Endothelial cell of umbilical vein (primary cell): ENCODE results near the gene THSD7B. TPM values are rescaled to one million over a fixed set of nuclear protein-coding genes. Genes with fewer than 3 reads are reported as not detected.
A peak's percentile ranks its signal among the peaks of the same experiment; 100 is the strongest.

ENCODE experiments used
- BruUV-seq: library from RNA; stranded (reverse); fragments of 400-500 nt; replicated peaks from 2 replicates; lab custom pipeline; 2021; lab: Mats Ljungman, UMichigan
- CTCF ChIA-PET: fragments of 300-600, 350-600 bp; sonication (Branson Sonifier 250); formaldehyde crosslinking; loops from one replicate; lab custom pipeline; 2021; ENCODE audit warnings: antibody characterized with exemption, inconsistent platforms; lab: Charles Lee
- POLR2A ChIA-PET: fragments of 300-600, 350-600 bp; sonication (Branson Sonifier 250); formaldehyde crosslinking; loops from one replicate; lab custom pipeline; 2021; ENCODE audit warnings: antibody characterized with exemption, inconsistent platforms; lab: Charles Lee
- DNase-seq: peaks from one replicate; pipeline ENCODE4 v3.0.0-alpha.2; 2011; ENCODE audit warnings: low read depth, low spot score
- FAIRE-seq: peaks from 2 replicates; lab custom pipeline; 2011; peaks lifted over from hg19 to GRCh38; lab: Jason Lieb, UNC
- H2AFZ ChIP-seq: 2 replicates; pipeline ENCODE4 v1.6.0; 2012; ENCODE audit warnings: low read depth, low read length, control low read depth, inconsistent platforms
- H3K27ac ChIP-seq: 2 replicates; pipeline ENCODE4 v1.5.1; 2011; ENCODE audit warnings: low read depth, mild to moderate bottlenecking, control low read depth, low read length, moderate library complexity; ENCODE audit not compliant: insufficient read depth
- H3K27me3 ChIP-seq, 2 experiments: 2 replicates each; pipeline versions ENCODE4 v1.6.0 to v1.6.1; 2011; ENCODE audit warnings: low read length in 2 of 2, mixed read lengths in 1 of 2; ENCODE audit not compliant: control insufficient read depth in 2 of 2, insufficient read depth in 2 of 2
- H3K36me3 ChIP-seq, 2 experiments: 2 replicates in 1 of 2; 3 replicates in 1 of 2; pipeline ENCODE4 v1.5.1; 2011; ENCODE audit warnings: low read length in 2 of 2, mild to moderate bottlenecking in 1 of 2, moderate library complexity in 1 of 2; ENCODE audit not compliant: control insufficient read depth in 2 of 2, insufficient read depth in 2 of 2; ENCODE audit errors: extremely low read depth in 1 of 2
- H3K4me1 ChIP-seq: 3 replicates; pipeline ENCODE4 v1.5.1; 2011; ENCODE audit warnings: mild to moderate bottlenecking, low read length; ENCODE audit not compliant: control insufficient read depth, insufficient read depth; ENCODE audit errors: extremely low read depth
- H3K4me2 ChIP-seq: 2 replicates; pipeline ENCODE4 v1.6.1; 2011; ENCODE audit warnings: low read length, control low read depth, mixed read lengths; ENCODE audit not compliant: insufficient read depth
- H3K4me3 ChIP-seq, 3 experiments: fragments of 200-600 bp in 1 of 3; sonication (generic), shearing (Covaris generic) in 1 of 3; replicated peaks in 1 of 3; 2 replicates each; pipeline ENCODE4 v1.5.1; 2011 to 2016; ENCODE audit warnings: control low read depth in 3 of 3, low read length in 3 of 3, mild to moderate bottlenecking in 2 of 3, inconsistent platforms in 1 of 3, low read depth in 1 of 3, moderate library complexity in 1 of 3; ENCODE audit not compliant: insufficient read depth in 1 of 3
- H3K79me2 ChIP-seq: 2 replicates; pipeline ENCODE4 v1.6.0; 2012; ENCODE audit warnings: low read length, inconsistent platforms; ENCODE audit not compliant: control insufficient read depth, insufficient read depth
- H3K9ac ChIP-seq: replicated peaks from 2 replicates; pipeline ENCODE3; 2011; ENCODE audit warnings: low read length, control low read depth; ENCODE audit not compliant: insufficient read depth; ENCODE audit errors: extremely low read depth
- H3K9me1 ChIP-seq: replicated peaks from 3 replicates; pipeline ENCODE4 v1.6.0; 2011; ENCODE audit warnings: mild to moderate bottlenecking, low read length; ENCODE audit not compliant: control insufficient read depth, insufficient read depth; ENCODE audit errors: extremely low read depth
- H3K9me3 ChIP-seq: replicated peaks from 2 replicates; pipeline ENCODE4 v1.5.1; 2012; ENCODE audit warnings: low read length, inconsistent platforms; ENCODE audit not compliant: control insufficient read depth, insufficient read depth
- H4K20me1 ChIP-seq: replicated peaks from 2 replicates; pipeline ENCODE3; 2011; ENCODE audit warnings: mild to moderate bottlenecking, low read length; ENCODE audit not compliant: control insufficient read depth, insufficient read depth; ENCODE audit errors: extremely low read depth
- CTCF ChIP-seq, 2 donors: IDR thresholded peaks; 1 replicate in 1 of 2; 2 replicates in 1 of 2; pipeline ENCODE4 v1.5.1; 2011; ENCODE audit warnings: low read length in 2 of 2, mild to moderate bottlenecking in 2 of 2, moderate library complexity in 2 of 2, control low read depth in 1 of 2, inconsistent platforms in 1 of 2, low read depth in 1 of 2; ENCODE audit not compliant: insufficient read depth in 1 of 2; ENCODE audit errors: extremely low read depth in 1 of 2
- EZH2 ChIP-seq: IDR thresholded peaks from 2 replicates; pipeline ENCODE4 v1.6.1; 2012; ENCODE audit warnings: borderline replicate concordance, low read depth, mild to moderate bottlenecking, moderate library complexity, low read length, inconsistent platforms; ENCODE audit not compliant: severe bottlenecking
- FOS ChIP-seq: IDR thresholded peaks from 2 replicates; pipeline ENCODE4 v1.6.1; 2011; ENCODE audit warnings: mild to moderate bottlenecking, low read length, moderate library complexity, borderline replicate concordance; ENCODE audit not compliant: insufficient read depth
- GATA2 ChIP-seq: IDR thresholded peaks from 2 replicates; pipeline ENCODE4 v1.7.0; 2011; ENCODE audit warnings: low read depth, mild to moderate bottlenecking, moderate library complexity, mixed read lengths, low read length; ENCODE audit not compliant: insufficient read length, insufficient read depth
- JUN ChIP-seq: IDR thresholded peaks from 2 replicates; pipeline ENCODE4 v1.6.1; 2011; ENCODE audit warnings: borderline replicate concordance, low read depth; ENCODE audit not compliant: insufficient read length, insufficient read depth
- MAX ChIP-seq: IDR thresholded peaks from 2 replicates; pipeline ENCODE4 v1.6.1; 2011; ENCODE audit not compliant: insufficient read depth, insufficient read length
- MYC ChIP-seq: IDR thresholded peaks from one replicate; pipeline ENCODE4 v1.6.1; 2011; ENCODE audit warnings: mild to moderate bottlenecking, low read depth, low read length
- POLR2A ChIP-seq: IDR thresholded peaks from 2 replicates; pipeline ENCODE4 v1.6.1; 2012; ENCODE audit warnings: low read depth, mild to moderate bottlenecking, control low read depth, low read length
- POLR2AphosphoS5 ChIP-seq: IDR thresholded peaks from 2 replicates; pipeline ENCODE4 v1.6.1; 2012; ENCODE audit warnings: low read depth, mild to moderate bottlenecking, control low read depth, low read length, moderate library complexity; ENCODE audit not compliant: insufficient read depth
- dilution Hi-C: fragments of 300-500 bp; cut with MboI; formaldehyde crosslinking; loops from one replicate; pipeline ENCODE4 v1.15.0; 2019; ENCODE audit warnings: low sequenced_read_pairs; ENCODE audit not compliant: extremely low pct_ligation_motif_present
- intact Hi-C: fragments of 100-400 bp; cut with micrococcal nuclease; formaldehyde crosslinking; loops from one replicate; pipeline ENCODE4 v1.10.0; 2022
- polyA plus RNA-seq, 4 experiments: library from polyadenylated mRNA; depleted of rRNA in 3 of 4; stranded (reverse) in 3 of 4; unstranded in 1 of 4; fragments of >200 nt; gene quantifications; 2 replicates each; pipeline versions ENCODE4 v1.2.1 to v1.2.3, GENCODE V29; 2011 to 2012; ENCODE audit warnings: missing spikeins in 1 of 4
- total RNA-seq: library from RNA; stranded (reverse); gene quantifications from 2 replicates; pipeline ENCODE4 v1.2.3, GENCODE V29; 2021

Gene THSD7B
- total and polyA plus RNA-seq, 2 donors (not counting 3 experiments of a cell fraction or from before 2014, with no cell fraction given): 0.04 TPM; not detected in 1

- Histone ChIP-seq H3K9me3 (no peaks in the 10 kb centered on the region), H3K36me3 (no peaks in the 10 kb centered on the region), H3K9me1 (no peaks in the 10 kb centered on the region), H3K79me2 (no peaks in the 10 kb centered on the region), H3K27me3 (no peaks in the 10 kb centered on the region), H3K4me3 (no peak overlapping the region), H3K4me1 (peaks cover 3% of the 10 kb centered on the region), H4K20me1 (no peaks in the 10 kb centered on the region), H2AFZ (no peak overlapping the region), H3K27ac (no peak overlapping the region), H3K4me2 (peak overlapping the region; percentile 24), H3K9ac (no peak overlapping the region)
- no TSS peak for BruUV-seq
- DNase-seq: no peak
- POLR2A ChIA-PET: no interaction called here
- no peak for TF ChIP-seq EZH2
- TF ChIP-seq CTCF (IDR thresholded peaks at IDR 0.05; ENCODE audit: extremely low read depth in 1 of 2, insufficient read depth in 1 of 2, low read depth in 1 of 2, low read length in 2 of 2): no peak
- TF ChIP-seq POLR2AphosphoS5: no peak
- no peak for TF ChIP-seq GATA2
- no peak for TF ChIP-seq POLR2A
- TF ChIP-seq MAX: no peak
- TF ChIP-seq JUN: no peak
- TF ChIP-seq MYC: no peak
- TF ChIP-seq FOS: no peak
- intact Hi-C loops (loop anchor here (10.0 kb wide), 1 partner anchor 315 kb away; no protein-coding TSS in a partner anchor), dilution Hi-C loops (no loop called here)
- no peak for FAIRE-seq
- CTCF ChIA-PET: no interaction called here
These were observed 414.7 kb downstream of the THSD7B start for GRCh38 chr2:137180012-137180411.
